HG03520 (cell line): Measurements from ENCODE around the gene PLEKHS1.
"Not testable (repeated sequence)": the region's sequence is repeated elsewhere in the genome, so short reads cannot be mapped to it uniquely, and the experiment has no call there.

ENCODE experiments used
- ATAC-seq: cut with Tn5 transposase; IDR thresholded peaks from one replicate; pipeline ENCODE4 v1.9.1; 2021; ENCODE audit warnings: mild to moderate bottlenecking, moderate library complexity; ENCODE audit not compliant: unreplicated experiment

PLEKHS1 gene

GRCh38 chr10:113739577-113739976 is 11.9 kb upstream of the PLEKHS1 start:
- ATAC-seq, result no peak

DNA sequence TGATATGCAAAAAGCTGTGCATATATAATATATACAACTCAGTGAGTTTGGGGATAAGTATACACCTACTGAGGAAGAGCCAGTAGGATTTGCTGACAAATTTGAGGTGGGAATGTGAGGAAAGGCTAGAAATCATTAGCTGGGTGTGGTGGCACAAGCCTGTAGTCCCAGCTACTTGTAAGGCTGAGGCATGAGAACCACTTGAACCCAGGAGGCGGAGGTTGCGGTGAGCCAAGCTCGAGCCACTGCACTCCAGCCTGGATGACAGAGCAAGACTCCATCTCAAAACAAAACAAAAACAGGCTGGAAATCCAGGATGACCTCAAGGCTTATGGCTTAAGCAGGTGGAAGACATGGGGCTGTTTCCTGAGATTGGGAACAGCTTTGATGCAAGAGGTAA is 10.6 kb upstream of the PLEKHS1 start:
- no peak for ATAC-seq

- no peak for ATAC-seq
These were observed 9.0 kb upstream of the PLEKHS1 start for GRCh38 chr10:113742466-113742865.

DNA sequence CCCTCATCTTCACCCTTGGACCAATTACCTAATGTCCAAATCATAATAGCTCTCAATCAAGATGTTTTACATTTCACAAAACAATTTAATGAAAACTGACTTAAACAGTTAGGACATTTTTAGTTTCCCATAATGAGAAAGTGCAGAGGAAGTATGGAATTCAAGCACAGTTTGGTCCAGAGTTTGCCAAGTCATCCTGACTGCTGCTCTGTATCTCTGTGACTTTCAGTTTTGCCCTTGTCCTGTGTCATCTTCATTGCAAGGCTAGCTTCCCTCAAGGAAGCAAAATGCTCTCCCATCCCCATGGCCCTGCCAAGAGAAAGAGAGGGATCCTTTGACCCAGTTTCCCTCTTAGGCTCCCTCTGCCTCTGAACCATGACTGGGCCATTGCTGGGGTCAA is 7.9 kb upstream of the PLEKHS1 start:
- ATAC-seq, result no peak

DNA sequence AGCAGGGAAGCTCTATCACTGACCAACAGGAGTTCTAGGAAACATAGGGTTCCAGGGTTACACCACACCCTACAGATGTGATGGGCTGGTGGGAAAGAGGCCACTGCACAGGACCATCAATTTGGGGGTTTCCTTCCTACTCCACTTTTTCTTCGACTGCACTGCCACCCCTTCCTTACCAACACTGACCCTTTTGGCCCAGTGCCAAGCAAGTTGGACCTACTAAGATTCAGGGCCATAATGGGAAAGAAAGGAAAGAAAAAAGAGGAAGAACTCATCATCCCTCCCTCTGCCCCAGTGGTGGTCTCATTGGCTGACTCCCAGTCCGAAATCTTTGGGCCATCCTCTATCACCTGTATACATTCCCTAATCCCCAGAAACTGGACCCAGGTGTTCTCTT is 6.1 kb upstream of the PLEKHS1 start:
- ATAC-seq, result no peak

- ATAC-seq, result no peak
These were observed 5.1 kb upstream of the PLEKHS1 start for GRCh38 chr10:113746217-113746957.

DNA sequence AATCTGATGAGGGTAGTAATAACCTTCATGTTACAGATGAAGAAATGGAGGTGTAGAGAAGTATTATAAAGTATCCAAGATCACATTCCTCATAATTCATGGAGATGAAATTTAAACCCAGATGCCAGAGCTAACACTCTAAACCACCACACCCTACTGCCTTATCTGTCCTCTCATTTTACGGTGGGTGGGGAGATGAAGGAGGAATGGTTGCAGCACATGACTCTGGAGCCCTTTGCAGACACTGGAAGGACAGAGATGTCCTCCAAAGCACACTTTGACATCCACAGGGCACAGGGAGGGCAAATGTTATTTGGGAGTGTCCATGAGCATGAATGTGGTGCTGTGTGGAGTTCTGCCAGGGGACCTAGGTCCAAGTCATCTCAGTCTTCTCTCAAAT is 1.1 kb downstream of the PLEKHS1 start:
- no peak for ATAC-seq

DNA sequence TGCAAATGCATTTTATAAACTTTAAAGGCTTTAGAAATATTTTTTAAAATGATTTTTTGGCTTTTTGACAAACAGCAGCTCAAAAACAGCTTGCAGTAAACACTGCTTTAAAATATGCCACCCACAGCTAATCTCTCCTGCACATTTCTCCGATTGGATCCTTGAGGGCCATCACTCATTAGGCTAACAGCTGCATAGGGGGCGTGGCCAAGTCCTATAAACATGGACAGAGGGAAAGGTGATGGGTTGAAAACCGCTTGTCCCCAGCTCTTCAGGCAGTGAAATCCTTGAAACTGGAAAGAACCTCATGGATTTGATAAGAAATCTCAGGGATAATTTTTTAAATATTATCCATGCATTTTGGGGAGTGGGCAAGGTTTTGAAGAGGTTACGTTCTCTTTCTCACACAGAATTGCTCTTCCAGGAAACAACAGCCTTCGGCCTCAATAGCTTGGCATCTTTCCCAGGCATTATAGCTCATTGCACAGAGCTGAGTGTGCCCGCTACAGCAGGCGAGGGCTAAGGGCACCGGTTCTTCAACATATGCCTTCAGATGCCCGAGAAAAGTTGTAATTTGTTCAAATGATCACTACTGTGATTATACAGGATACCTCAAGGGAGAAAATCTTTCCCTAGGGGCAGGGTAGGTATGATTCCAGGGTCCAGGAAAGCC is 1.7 kb downstream of the PLEKHS1 start:
- no peak for ATAC-seq

GRCh38 chr10:113754125-113754524 is 2.6 kb downstream of the PLEKHS1 start:
- ATAC-seq, result no peak

- no peak for ATAC-seq
These were observed 3.3 kb downstream of the PLEKHS1 start for GRCh38 chr10:113754768-113755167.

DNA sequence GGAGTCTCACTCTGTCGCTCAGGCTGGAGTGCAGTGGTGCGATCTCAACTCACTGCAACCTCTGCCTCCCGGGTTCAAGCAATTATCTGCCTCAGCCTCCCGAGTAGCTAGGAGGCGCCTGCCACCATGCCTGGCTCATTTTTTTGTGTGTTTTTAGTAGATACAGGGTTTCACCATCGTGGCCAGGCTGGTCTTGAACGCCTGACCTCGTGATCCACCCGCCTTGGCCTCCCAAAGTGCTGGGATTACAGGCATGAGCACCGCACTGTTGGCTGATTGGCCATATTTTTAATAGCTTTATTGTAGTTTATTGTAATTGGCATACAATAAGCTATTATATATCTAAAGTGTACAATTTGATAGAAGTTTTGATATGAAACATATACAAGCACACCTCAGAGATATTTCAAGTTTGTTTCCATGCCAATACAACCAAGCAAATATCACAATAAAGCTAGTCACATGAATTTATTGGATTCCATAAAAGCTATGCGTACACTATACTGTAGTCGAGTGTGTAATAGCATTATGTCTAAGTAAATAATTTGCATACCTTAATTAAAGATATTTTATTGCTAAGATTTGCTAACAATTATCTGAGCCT is 5.6 kb downstream of the PLEKHS1 start:
- no peak for ATAC-seq

DNA sequence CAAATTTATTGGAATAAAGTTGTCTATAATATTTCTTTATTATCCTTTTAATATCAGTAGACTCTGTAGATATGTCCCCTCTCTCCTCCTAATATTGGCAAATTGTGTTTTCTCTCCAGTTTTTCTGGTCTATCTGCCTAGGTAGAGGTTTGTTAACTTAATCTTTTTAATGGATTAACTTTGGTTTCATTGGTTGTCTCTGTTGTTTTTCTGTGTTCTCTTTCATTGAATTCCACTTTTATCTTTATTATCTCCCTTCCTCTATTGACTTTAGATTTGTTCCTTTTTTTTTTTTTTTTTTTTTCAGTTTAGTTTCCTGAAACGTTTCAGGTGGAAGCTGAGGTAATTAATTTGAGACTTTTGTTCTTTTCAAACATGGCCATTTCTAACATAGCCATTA is 10.6 kb downstream of the PLEKHS1 start:
- ATAC-seq, result no peak

DNA sequence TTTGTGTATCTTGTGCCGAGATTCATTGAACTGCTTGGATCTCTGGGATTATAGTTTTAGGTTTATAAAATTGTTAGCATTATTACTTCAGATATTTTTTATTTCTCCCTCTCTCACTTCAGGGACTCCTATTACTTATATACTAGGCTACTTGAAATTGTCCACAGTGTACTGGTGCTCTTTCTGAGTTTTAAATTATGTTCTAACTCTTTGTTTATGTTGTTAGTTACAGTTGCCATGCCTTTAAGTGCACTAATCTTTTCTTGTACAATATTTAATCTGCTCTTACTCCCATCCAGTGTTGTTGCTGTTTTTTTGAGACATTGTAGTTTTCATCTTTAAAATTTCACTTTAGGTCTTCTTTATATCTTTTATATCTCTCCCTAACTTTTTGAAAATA is 13.1 kb downstream of the PLEKHS1 start:
- ATAC-seq, result no peak

GRCh38 chr10:113765910-113766309 is 14.4 kb downstream of the PLEKHS1 start:
- no peak for ATAC-seq

GRCh38 chr10:113767222-113767621 is 15.7 kb downstream of the PLEKHS1 start:
- no peak for ATAC-seq

- ATAC-seq, result no peak
These were observed 18.9 kb downstream of the PLEKHS1 start for GRCh38 chr10:113770346-113770745.

DNA sequence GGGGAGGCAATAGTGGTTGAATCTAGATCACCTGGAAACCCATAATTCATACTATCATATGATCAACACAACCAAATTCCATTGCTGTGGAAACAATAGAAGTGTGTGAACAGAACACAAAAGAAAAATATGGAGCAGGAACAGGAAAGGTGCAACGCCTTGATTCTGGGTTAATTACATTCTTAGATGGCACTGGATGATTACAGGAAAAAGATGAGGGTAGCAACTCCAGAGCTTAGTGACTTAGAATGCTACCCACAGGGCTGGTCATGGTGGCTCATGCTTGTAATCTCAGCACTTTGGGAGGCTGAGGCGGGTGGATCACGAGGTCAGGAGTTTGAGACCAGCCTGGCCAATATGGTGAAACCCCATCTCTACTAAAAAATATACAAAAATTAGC is 19.6 kb downstream of the PLEKHS1 start:
- ATAC-seq, result not testable (repeated sequence)

- no peak for ATAC-seq
These were observed 24.3 kb downstream of the PLEKHS1 start for GRCh38 chr10:113775686-113776294.

GRCh38 chr10:113776553-113776952 is 25.1 kb downstream of the PLEKHS1 start:
- ATAC-seq, result no peak

GRCh38 chr10:113780681-113781250 is 29.3 kb downstream of the PLEKHS1 start:
- ATAC-seq, result no peak

GRCh38 chr10:113782367-113782766 is 30.9 kb downstream of the PLEKHS1 start:
- ATAC-seq, result no peak
